ENCODE measurements around the gene NKPD1.

NKPD1 gene

GRCh38 chr19:45117671-45118070, 43.1 kb downstream of the NKPD1 start:
- DNase-seq (ENCODE audit: low read depth in 2 of 2) = no peak

DNA sequence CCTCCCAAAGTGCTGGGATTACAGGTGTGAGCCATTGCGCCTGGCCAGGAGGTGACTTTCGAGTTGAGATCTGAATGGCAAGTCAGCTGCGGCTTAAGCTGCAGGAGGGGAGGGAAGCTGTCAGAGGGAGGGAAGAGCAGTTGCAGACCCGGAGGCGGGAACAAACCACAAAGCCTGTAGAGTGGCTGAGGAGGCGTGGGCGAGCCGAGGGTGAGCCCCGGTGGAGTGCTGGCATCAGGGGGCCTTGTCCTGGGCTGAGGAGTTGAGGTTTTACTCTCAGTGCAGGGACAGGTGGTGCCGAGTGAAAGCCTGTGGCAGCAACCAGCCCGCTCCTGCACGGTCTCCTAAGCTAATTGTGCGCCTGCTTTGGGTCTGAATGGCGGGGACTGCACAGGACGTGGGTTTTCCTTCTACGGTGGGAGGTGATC, 43.6 kb downstream of the NKPD1 start:
- peak; percentile 49 to 64 for DNase-seq (ENCODE audit: low read depth in 2 of 2)

DNA sequence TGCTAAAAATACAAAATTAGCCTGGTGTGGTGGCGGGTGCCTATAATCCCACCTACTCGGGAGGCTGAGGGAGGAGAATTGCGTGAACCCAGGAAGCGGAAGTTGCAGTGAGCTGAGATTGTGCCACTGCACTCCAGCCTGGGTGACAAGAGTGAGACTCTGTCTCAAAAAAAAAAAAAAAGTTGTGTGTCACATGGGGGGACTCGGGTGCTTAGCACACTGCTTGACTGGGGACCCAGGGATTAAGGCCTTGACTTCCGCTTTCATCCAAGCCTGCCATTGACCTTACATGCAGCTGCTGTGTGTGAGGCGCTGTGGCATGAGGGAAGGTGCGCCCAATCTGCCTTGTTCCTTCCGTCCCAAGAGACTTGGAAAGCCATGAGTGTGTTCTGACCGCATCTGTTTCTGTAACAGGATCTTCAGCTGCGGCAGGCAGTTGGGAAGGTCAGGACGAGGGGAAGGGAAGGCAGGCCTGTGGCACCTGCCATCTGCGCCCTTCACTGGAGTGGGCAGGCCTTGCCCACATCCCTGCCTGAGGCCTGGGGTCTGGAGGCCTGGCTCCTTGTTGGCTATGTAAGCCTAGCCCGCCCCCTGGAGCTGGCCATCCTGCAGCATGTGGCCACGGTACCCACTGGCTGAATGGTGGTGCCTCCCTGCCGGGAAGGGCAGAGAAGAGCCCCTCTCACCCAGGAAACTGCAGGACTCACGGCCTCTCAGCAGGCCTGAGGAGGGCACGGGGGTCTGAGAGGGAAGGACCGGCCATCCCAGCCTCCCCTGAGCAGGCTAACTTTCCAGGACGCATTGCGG, 44.8 kb downstream of the NKPD1 start:
- DNase-seq (ENCODE audit: low read depth in 2 of 2) = no peak

DNA sequence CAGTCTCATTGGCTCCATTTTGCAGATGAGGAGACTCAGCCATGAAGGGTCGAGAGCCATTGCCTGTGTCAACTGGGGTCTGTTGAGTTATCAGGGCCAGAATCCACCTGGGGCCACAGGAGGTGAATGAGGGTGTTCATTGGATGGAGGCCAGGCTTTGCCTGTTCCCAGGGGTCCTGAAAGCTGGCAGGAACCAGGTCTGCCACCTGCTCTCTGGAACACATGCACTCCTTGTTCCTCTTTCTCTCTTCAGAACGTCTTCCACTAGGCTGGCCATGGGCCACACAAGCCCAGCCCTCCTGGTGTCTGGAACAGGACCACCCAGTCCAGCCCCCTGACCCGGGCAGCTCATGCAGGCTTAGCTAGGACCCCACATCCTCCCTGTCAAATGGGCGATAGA, 46.7 kb downstream of the NKPD1 start:
- no peak for DNase-seq (ENCODE audit: low read depth in 2 of 2)

DNA sequence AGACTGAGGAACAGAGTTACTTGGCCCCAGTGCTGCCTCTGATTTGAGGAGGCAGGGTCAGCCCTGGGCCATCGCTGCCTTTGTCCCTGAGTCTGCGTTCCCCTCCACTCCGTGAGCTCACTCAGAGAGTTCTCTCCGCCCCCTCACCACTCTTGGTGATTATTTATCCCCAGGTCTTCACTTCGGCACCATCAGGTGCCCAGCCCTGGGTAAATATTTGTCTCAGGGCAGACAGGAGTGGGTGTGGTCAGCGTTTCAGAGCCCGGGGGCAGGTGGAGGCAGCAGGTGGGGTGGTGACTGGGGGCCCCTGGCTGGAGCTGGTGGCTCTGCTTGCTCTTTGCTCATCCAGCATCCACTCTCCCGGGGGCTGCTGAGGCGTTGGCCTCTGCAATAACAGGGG, 47.2 kb downstream of the NKPD1 start:
- no peak for DNase-seq (ENCODE audit: low read depth in 2 of 2)

DNA sequence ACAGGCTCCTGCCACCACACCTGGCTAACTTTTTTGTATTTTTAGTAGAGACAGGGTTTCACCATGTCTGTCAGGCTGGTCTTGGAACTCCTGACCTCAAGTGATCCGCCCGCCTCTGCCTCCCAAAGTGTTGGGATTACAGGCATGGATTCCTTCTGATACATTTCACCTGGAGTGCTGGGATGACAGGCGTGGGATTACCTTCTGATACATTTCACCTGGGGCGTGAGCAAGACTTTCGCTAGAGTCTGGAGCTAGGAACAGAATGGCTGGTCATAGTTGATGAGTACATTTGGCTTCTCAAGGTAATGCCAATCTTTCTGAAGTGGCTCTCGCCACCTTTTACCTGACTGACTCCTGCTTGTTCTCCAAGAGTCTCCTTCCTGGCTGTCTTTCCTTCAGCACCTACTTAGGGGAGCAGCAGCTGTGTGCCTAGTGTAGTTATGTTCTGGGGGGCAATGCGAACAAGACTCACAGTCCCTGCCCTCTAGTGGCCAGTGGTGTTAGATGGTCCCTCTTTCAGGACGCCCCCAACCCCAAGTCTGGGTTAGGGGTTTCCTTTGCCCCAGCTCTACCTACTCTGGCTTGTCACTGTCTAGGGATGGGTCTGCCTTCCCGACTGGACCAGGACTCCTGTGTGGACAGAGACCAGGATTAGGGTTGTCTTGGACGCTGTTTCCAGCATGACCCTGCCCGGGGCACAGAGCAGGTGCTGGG, 48.5 kb downstream of the NKPD1 start:
- DNase-seq (ENCODE audit: low read depth in 2 of 2) = no peak

Data from stimulated activated CD4-positive, alpha-beta T cell treated with anti-CD3 and anti-CD28 coated beads, Interleukin-4, amount 100 ng/mL, for 48 hours (primary cell).